Coronary artery (tissue), 2 donors: Measurements from ENCODE around the gene GGTLC1.
"Not testable (repeated sequence)": the region's sequence is repeated elsewhere in the genome, so short reads cannot be mapped to it uniquely, and the experiment has no call there.

Source experiments
- DNase-seq: peaks from one replicate; pipeline ENCODE4 v3.0.0-alpha.2; 2017; ENCODE audit warnings: low spot score
- H3K27ac ChIP-seq, 2 donors: fragments of 200-600 bp; sonication (generic); one replicate each; pipeline ENCODE4 v1.5.1; 2016 to 2019
- H3K4me3 ChIP-seq: fragments of 200-600 bp; sonication (generic); 2 replicates; pipeline ENCODE4 v1.5.1; 2016; ENCODE audit warnings: mild to moderate bottlenecking, moderate library complexity
- TF ChIP-seq, protein P1 (sequence below): fragments of 200-600 bp; sonication (generic); IDR thresholded peaks from one replicate; pipeline ENCODE4 v1.5.1; 2019; ENCODE audit warnings: antibody characterized with exemption

The GGTLC1 gene

DNA sequence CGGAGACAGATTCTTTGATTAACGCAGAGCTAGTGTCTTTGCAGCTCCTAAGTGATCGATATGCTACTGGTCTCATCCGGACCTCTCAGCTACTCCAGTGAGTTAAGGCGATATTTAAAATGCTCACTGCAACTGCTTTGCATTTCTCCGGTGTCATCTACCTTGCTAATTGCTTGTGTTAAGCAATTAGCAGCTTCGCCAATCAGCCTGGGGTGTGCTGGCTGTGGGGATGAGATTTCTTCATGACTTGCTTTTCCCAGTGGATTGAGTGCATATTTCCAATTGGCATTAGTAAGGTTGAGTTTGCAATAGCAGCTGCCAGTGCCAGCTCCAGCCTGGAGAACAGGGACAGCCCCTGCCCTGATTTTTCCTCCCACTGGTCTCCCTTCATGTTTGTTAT is 18.0 kb upstream of the GGTLC1 start:
- TF ChIP-seq, protein P1, sequence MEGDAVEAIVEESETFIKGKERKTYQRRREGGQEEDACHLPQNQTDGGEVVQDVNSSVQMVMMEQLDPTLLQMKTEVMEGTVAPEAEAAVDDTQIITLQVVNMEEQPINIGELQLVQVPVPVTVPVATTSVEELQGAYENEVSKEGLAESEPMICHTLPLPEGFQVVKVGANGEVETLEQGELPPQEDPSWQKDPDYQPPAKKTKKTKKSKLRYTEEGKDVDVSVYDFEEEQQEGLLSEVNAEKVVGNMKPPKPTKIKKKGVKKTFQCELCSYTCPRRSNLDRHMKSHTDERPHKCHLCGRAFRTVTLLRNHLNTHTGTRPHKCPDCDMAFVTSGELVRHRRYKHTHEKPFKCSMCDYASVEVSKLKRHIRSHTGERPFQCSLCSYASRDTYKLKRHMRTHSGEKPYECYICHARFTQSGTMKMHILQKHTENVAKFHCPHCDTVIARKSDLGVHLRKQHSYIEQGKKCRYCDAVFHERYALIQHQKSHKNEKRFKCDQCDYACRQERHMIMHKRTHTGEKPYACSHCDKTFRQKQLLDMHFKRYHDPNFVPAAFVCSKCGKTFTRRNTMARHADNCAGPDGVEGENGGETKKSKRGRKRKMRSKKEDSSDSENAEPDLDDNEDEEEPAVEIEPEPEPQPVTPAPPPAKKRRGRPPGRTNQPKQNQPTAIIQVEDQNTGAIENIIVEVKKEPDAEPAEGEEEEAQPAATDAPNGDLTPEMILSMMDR: no peak
- no peak overlapping the region for H3K27ac ChIP-seq
- DNase-seq: no peak
- no peak overlapping the region for H3K4me3 ChIP-seq

DNA sequence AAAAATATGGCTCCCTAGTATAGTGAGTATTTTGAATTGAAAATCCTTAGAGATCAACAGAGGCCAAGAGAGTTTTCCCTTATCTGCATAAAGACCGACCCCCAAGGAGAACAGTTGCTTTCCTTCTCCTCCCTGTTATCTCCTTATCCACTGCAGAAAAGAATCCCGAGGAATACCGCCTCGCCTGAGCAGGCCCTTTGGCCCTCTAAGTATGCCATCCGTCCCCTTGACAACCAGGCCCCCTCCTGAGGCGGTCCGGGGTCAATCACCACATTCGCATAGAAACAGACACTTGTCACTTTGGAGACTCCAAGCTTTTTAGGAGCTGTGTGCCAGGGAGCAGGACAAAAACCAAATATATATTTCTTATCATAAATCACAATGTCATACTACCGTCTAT is 15.9 kb upstream of the GGTLC1 start:
- no peak for DNase-seq
- no peak overlapping the region for H3K4me3 ChIP-seq
- no peak overlapping the region for H3K27ac ChIP-seq
- TF ChIP-seq, protein P1: no peak

DNA sequence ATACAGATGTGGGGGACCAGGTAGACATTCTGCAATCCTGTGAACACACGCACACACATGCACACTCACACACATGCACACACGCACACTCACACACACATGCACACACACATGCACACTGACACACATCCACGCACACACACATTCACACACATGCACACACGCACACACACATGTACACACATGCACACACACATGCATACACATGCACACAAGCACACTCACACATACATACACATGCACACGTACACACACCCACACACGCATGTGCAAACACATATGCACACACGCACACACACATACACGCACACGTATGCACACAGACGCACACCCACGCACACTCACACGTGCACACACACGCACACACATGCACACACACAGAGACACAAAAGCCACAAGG is 14.3 kb upstream of the GGTLC1 start:
- TF ChIP-seq, protein P1: no peak
- DNase-seq: no peak
- no peak overlapping the region for H3K4me3 ChIP-seq
- no peak overlapping the region for H3K27ac ChIP-seq

DNA sequence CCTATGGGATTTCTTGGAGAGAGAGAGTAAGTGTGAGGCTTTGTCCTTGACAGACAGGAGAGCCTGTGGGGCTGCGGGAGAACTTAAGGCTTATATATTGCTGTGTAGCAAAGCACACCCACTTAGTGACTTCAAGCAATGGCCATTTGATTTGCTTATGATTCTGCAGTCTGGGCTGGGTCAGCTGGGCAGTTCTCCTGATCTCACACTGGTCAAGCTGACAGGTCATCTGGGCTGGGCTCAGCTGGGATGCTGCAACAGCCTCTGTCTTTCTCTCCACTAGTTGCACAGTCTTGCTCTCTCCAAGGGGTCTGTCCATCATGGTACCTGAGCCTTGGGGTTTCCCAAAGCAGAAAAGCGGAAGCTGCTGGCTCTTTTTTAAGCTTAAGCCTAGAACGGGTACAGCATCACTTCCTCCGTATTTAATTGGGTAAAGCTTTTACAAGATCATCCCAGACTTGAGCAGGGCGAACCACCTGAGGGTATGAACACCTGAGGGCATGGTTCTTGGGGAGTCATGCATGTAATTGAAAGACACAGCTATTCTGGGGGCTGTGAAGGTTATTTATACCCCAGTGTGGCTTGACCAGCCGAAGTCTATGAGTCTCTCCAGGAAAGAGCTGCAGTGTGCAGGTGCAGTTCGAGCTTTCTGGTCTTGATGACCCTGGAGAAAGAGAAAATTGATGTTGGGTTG is 13.3 kb upstream of the GGTLC1 start:
- no peak for DNase-seq

DNA sequence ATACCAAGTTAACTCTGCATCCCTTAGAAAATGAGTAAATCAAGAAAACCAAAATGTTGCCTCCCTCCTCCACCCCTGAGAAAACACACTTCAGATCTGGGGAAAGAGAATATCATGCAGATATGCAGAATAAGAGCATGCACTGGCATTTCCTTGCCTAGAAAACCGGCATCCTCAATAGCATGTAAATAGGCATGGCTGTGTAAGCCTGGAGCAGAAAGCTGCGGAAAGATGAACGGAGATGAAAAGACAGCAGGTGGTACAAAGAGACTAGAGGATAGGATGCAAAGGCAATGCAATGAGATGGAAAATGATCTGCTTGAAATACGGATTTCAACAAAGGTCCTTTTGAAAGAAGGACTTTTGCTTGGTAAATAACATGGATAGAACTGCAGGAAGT is 10.3 kb upstream of the GGTLC1 start:
- H3K27ac ChIP-seq: no peak overlapping the region
- TF ChIP-seq, protein P1: no peak
- H3K4me3 ChIP-seq: no peak overlapping the region
- no peak for DNase-seq

More for the DNA sequence above, 13.3 kb upstream of the GGTLC1 start:
- TF ChIP-seq, protein P1: no peak
- Histone ChIP-seq H3K4me3 (no peak overlapping the region), H3K27ac (no peak overlapping the region)

DNA sequence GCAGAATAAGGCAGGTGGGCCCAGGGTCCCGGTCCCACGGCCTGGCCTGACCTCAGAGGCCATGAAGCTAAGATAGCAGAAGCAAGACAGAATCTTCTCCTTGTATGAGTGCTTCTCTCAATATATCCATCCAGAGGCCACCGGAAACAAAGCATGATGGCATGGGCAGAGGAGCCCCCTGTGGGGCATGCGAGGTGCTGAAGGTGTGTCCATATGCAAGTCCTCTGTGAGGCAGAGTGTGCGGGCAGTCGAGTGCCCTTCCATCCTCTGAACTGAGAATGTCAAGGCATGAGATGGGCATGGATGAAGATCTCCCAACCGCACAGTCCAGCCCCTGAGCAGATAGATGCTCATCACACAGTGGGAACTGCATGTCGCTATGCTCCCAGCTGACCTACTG is 9.8 kb upstream of the GGTLC1 start:
- no peak overlapping the region for H3K4me3 ChIP-seq
- no peak overlapping the region for H3K27ac ChIP-seq
- TF ChIP-seq, protein P1: no peak
- DNase-seq: no peak

DNA sequence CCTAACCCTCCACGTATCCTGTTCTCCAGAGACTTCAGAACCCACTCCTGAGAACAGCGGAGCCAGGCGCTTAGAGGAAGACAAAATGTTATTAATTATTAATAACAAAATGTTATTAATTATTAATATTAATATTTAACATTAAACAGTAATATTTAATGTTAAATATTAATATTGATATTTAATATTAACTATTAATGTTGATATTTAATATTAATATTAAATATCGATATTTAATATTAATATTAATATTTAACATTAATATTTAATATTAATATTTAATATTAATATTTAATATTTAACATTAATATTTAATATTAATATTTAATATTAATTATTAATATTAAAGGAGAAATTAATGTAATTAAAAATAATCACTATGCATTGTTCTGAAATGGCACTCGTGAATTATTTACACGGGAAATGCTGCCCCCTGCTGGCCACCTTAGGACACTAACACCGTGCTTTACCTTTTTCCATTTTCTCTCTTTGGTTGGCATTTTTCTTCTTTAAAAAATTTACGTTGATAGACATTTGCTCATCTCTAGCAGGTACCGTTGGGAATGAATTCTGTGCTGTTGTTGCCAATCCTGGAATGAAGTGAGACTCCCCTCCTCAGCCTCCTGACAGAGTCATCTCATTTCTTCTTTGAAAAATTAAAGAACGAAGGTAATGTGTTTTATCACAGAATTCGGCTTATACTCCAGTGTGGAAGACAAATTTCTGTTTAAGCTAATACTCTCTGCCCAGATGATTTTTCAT is 7.5 kb upstream of the GGTLC1 start:
- TF ChIP-seq, protein P1: peak; percentile 56
- no peak for DNase-seq
- Histone ChIP-seq H3K4me3 (no peak overlapping the region), H3K27ac (no peak overlapping the region)

DNA sequence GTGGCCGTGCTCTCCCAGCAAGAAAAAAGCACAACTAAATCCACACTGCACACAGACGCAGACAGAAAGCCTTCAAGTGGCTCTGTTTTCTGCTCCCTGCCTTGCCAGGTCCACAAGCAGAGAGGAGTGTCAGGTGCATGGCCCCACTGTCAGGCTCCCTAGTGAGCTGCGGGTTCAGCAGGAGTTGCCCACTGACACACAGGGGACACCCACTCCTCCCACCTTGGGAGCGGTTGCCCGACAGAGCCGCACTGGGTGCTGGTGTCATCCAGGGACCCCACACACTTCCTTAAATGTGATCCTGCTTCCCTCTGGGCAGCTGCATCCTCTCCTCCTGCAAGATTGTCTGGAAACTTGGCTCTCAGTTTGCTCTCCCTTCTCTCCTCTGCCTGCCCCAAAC is 6.7 kb upstream of the GGTLC1 start:
- DNase-seq, H3K27ac ChIP-seq, H3K4me3 ChIP-seq: not testable (repeated sequence)

DNA sequence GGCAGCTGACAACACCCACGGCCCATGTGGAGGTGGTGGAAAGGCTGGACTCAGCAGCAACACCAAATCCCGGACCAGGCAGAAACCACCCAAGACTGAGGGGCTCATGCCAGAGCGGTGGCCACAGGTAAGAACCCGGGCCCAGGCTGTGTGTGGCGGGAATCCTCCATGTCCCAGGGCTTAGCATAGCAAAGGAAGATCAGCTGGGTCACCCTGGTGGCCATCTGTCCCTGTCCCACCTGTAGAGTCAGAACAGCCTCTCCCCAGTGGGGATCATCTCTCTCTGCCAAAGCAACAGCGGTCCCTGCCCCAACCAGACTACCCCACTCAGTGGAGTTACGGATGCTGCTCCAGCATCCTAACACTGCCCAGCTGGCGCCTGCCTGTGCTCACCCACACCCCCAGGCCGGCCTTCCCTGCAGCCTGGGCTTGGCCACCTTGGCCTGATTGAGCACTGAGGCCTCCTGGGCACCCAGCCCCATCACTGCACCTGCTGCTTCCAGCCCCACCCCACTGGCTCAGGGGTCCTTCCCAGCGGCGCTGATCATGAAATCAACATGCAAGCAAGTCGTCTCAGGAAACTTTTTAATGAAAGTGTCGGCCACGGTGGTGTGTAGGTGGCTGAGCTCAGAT is 5.5 kb upstream of the GGTLC1 start:
- H3K27ac ChIP-seq, DNase-seq, H3K4me3 ChIP-seq: not testable (repeated sequence)

DNA sequence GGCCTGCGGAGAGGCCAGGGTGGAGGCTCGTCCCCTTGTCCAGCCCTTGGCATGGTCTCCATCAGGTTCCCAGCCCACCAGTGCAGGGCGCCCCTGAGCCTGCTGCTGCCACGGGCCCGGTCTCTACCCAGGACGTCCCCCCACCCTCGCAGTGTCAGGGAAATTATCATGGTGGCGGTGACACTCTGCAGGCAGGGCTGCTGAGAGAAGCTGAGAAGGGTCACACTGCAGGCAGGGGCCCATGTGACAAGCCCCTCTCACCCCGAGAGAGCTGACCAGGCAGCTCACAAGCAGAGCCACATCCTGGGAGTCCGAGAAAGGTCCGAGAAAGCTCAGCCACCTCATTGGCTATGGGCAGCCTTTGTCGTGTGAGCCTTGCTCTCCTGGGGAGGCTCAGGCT is 4.9 kb upstream of the GGTLC1 start:
- not testable (repeated sequence) for H3K27ac ChIP-seq, DNase-seq, H3K4me3 ChIP-seq
